SK-N-MC (cell line): ENCODE results near the gene CT83.

Experiments
- EZH2 ChIP-seq: fragments of 200-600 bp; sonication (generic); IDR thresholded peaks from one replicate; pipeline ENCODE4 v1.6.1; 2017; ENCODE audit warnings: antibody characterized with exemption
- POLR2AphosphoS5 ChIP-seq: IDR thresholded peaks from 2 replicates; pipeline ENCODE4 v1.6.1; 2012; ENCODE audit warnings: mild to moderate bottlenecking, low read depth, low read length, borderline replicate concordance

DNA sequence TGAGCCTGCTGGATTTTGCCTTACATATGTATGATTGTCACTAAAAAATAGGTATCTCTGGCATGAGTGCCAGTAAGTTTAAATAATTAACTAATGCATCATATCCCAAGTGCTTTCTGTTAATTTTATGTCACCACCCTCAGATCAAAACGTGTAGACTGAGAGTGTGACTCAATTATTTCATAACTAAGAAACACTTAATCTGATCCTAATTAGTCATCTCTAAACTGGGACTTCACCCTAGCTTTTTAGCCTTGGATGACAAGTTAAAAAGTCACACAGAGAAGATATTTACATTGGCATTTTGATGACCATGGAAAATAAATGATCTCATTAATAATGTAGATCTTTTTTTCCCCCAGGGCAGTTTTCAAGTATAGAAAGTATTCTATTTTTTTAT lies 49.5 kb downstream of the CT83 start:
- TF ChIP-seq POLR2AphosphoS5 = no peak
- no peak for TF ChIP-seq EZH2
